Heart left ventricle (tissue), 13 donors: ENCODE data around the gene TIMM21.

Source experiments
- POLR2A ChIP-seq, 2 donors: fragments of 450-650 bp; IDR thresholded peaks; one replicate each; pipeline ENCODE4 v1.6.1; 2017; ENCODE audit warnings: antibody characterized with exemption in 2 of 2, mild to moderate bottlenecking in 2 of 2, moderate library complexity in 2 of 2
- TF ChIP-seq, protein P1 (sequence below), 12 donors: fragments of 200-600 bp; sonication (generic) in 4 of 12; IDR thresholded peaks; one replicate each; pipeline versions ENCODE4 v1.5.0 to v1.8.0; 2018 to 2022; ENCODE audit warnings: antibody characterized with exemption in 12 of 12, mild to moderate bottlenecking in 5 of 12
- donor health status: ischemic (EF 13 %, LVEDD 7.1; RV severe dilation, severe dysfunction).
- donor health status: DM: no; HTN: yes; CAD: no.
- donor health status: DM: no; HTN: no; CAD: no.
- donor health status: ischemic (EF 25% LVEDD 6.9; RV normal size, moderate dysfunction).
- donor health status: ischemic (EF 25% LVEDD 5.7; RV mildly dilated, moderate dysfunction).
- donor health status: ischemic (EF 35%, LVEDD 5.7; RV mildly dilated, moderate dysfunction).
- donor health status: nonischemic (EF 11% LVEDD 7.7; RV severe dilation, severe dysfunction).
- donor health status: DM: yes; HTN: yes; CAD: no.
- donor health status: PGD.
- donor health status: ischemic (EF 29% LVEDD 5.4; RV normal size, mild dysfunction).
- donor health status: nonischemic (EF 23%, LVEDD 6.1; RV moderate dilation, normal function).

- TF ChIP-seq, protein P1, sequence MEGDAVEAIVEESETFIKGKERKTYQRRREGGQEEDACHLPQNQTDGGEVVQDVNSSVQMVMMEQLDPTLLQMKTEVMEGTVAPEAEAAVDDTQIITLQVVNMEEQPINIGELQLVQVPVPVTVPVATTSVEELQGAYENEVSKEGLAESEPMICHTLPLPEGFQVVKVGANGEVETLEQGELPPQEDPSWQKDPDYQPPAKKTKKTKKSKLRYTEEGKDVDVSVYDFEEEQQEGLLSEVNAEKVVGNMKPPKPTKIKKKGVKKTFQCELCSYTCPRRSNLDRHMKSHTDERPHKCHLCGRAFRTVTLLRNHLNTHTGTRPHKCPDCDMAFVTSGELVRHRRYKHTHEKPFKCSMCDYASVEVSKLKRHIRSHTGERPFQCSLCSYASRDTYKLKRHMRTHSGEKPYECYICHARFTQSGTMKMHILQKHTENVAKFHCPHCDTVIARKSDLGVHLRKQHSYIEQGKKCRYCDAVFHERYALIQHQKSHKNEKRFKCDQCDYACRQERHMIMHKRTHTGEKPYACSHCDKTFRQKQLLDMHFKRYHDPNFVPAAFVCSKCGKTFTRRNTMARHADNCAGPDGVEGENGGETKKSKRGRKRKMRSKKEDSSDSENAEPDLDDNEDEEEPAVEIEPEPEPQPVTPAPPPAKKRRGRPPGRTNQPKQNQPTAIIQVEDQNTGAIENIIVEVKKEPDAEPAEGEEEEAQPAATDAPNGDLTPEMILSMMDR (IDR thresholded peaks at IDR 0.05): no peak
- no peak for TF ChIP-seq POLR2A (IDR thresholded peaks at IDR 0.05)
These were observed 16.1 kb upstream of the TIMM21 start for GRCh38 chr18:74132201-74132600.
